Hepatic stellate cell (primary cell): ENCODE measurements around the gene KLC1.
"Not testable (repeated sequence)": the region's sequence is repeated elsewhere in the genome, so short reads cannot be mapped to it uniquely, and the experiment has no call there.

Experiments
- DNase-seq: peaks from one replicate; pipeline ENCODE4 v3.0.0; 2011; ENCODE audit warnings: low spot score

The KLC1 gene

DNA sequence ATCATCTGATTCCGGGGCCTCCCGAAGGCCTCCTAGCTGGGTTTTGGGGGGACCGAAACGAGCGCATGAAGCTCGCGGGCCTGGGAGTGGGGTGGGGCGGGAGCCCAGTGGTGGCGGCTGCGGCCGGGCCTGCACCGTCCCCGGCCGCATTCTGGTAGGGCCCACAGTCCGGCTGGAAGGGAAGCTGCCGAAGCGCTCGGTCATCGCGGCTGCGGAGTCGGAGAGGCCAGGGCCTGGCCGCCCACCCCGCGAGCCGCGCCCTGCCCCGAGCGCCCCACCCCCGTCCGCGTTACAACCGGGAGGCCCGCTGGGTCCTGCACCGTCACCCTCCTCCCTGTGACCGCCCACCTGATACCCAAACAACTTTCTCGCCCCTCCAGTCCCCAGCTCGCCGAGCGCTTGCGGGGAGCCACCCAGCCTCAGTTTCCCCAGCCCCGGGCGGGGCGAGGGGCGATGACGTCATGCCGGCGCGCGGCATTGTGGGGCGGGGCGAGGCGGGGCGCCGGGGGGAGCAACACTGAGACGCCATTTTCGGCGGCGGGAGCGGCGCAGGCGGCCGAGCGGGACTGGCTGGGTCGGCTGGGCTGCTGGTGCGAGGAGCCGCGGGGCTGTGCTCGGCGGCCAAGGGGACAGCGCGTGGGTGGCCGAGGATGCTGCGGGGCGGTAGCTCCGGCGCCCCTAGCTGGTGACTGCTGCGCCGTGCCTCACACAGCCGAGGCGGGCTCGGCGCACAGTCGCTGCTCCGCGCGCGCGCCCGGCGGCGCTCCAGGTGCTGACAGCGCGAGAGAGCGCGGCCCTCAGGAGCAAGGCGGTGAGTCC, at the start of gene KLC1:
KLC1 (plus strand) TSS at position 528 of the 819 bp plus-strand sequence. CDS start 25,354 bp downstream, outside the sequence.
- DNase-seq, result peak; percentile 87

GRCh38 chr14:103581206-103581605, 47.8 kb upstream of the KLC1 start:
- DNase-seq, result no peak

DNA sequence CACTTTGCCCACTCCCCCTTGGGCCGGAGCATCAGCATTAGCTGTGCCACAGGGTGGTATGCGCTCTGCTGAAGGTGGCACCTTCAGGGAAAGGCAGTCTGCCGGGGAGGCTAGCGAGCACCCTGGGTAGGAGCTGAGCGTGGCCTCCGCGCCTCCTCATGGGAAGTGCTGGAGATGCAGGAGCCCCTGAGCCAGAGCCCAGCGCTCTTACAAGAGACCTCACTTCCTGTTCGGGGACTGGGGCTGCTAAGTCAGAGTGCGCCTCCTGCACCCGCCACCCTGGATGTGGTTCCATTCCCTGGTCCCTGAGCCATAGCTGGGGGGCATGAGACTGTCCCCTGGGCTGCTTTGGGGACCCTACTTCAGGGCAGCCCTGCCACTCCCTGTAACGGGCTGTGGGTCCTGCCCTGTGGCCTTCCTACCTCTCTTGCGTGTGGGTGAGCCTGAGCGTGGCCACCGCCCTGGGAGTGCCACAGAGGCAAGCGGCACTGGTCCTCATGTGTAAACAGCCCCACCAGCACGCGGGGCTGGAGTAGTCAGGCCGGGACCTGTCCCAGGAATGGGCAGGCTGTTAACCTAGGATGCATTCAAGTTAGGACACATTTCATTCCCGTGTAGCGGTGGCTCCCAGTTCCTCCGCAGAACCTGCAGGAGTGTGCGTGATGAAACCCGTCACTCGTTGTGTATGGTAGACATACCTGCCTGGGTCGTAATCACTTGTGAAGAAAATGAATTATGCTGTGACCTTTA, 46.9 kb upstream of the KLC1 start:
- DNase-seq, result no peak

- no peak for DNase-seq
These were observed 44.6 kb upstream of the KLC1 start for GRCh38 chr14:103584326-103584915.

GRCh38 chr14:103593577-103593976, 35.4 kb upstream of the KLC1 start:
- no peak for DNase-seq

GRCh38 chr14:103594265-103594664, 34.7 kb upstream of the KLC1 start:
- DNase-seq, result no peak

GRCh38 chr14:103597623-103598377, 31.2 kb upstream of the KLC1 start:
- DNase-seq, result peak; percentile 98

DNA sequence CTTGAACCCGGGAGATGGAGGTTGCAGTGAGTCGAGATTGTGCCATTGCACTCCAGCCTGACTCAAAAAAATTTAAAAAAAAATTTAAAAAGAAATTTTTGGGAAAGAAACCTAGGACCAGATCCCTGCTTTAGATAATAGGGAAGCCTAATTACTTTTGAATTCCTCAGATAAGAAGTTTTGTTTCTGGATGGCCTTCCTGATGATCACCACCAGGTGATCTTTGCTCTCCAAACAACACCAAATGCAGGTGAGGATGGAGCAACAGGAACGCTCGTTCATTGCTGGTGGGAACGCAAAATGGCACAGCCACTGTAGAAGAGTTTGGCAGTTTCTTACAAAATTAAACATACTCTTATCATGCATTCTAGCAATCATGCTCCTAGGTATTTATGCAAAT, 28.5 kb upstream of the KLC1 start:
- no peak for DNase-seq

DNA sequence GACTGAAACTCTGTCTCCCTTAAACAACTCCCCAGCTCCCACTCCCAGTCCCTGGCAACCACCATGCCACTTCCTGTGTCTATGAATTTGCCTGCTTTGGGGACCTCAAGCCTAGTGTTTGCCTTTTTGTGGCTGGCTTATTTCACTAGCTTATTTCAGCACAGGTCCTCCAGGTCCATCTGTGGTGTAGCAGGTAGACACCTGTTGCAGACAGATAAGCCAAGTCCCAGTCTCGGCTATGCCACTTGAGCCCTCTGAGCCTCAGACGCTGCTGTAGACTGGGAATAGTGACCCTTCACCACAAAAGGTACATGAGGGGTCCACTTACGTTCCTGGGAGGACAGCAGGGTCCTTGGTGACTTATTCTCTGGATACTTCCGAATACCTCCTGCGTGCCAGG, 24.4 kb upstream of the KLC1 start:
- no peak for DNase-seq

DNA sequence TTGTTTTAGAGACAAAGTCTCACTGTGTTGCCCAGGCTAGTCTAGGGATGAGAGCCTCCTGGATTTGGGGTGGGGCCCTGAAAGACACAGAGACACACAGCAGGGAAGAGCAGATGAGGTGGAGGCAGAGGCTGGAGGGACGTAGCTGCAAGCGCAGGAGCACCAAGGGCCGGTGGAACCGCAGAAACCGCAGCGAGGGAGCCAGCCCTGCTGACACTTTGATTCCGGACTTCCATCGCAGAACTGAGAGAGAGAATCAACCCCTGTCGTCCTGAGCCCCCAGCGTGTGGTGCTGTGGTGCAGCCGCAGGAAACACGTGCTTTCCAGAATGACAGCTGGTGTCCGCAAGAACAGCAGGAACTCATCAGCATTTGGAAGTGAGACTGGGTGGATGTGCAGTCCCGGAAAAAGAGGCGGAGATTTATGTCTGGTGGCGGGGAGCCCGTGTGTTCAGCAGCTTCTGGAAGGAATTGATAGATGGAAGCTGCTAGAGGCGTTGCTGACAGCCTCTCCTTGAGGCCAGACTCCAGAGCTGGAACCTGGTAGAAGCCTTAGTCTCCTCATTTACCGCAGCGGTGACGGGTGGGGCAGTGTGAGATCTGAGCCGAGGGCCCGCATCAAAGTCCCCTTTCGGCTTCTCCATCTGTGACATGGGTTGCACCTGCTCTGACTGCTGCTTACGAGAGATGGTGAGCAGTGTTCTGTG, 21.9 kb upstream of the KLC1 start:
- peak; percentile 94 for DNase-seq

- no peak for DNase-seq
These were observed 21.2 kb upstream of the KLC1 start for GRCh38 chr14:103607822-103608221.

DNA sequence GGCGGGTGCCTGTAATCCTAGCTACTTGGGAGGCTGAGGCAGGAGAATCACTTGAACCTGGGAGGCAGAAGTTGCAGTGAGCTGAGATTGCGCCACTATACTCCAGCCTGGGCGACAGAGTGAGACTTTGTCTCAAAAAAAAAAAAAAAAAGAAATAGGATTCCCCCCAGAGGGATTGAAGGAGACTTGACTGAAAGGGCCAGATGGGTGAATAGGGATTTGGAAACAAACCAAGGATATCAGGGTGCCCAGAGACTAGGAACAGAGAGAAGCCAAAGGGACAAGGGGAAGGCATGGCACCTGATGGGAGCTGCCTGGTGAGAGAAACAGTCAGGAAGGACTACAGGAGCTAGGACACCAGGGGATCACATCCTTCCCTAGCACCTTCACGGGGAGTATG, 19.9 kb upstream of the KLC1 start:
- not testable (repeated sequence) for DNase-seq

- no peak for DNase-seq
These were observed 17.8 kb upstream of the KLC1 start for GRCh38 chr14:103611215-103611614.

GRCh38 chr14:103613517-103613916, 15.5 kb upstream of the KLC1 start:
- no peak for DNase-seq

GRCh38 chr14:103616635-103617300, 12.2 kb upstream of the KLC1 start:
- no peak for DNase-seq

DNA sequence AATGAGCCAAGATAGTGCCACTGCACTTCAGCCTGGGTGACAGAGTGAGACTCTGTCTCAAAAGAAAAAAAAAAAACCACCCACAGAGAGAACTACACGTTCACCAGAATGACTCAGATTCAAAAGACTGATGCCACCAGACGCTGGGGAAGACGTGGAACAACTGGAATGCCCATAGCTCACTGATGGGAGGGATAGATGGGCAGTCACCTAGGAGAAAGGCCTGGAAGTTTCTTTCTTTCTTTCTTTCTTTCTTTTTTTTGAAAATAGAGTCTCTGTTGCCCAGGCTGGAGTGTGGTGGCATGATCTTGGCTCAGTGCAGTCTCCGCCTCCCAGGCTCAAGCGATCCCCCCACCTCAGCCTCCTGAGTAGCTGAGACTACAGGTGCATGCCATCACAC, 10.0 kb upstream of the KLC1 start:
- no peak for DNase-seq

DNA sequence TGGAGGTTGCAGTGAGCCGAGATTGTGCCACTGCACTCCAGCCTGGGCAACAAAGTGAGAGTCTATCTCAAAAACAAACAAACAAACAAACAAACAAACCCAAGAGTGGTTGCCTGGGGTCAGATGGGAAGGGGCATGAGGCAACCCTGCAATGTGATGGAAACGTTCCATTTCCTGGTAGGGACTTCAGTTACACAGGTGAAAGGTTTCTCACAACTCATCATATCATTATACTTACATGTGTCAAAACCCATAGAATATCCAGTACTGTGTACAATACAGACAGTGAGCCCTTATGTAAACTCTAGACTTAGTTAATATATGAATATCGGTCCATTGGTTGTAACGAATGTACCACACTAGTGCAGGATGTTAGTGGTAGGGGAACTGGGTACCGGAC, 7.2 kb upstream of the KLC1 start:
- DNase-seq, result no peak

DNA sequence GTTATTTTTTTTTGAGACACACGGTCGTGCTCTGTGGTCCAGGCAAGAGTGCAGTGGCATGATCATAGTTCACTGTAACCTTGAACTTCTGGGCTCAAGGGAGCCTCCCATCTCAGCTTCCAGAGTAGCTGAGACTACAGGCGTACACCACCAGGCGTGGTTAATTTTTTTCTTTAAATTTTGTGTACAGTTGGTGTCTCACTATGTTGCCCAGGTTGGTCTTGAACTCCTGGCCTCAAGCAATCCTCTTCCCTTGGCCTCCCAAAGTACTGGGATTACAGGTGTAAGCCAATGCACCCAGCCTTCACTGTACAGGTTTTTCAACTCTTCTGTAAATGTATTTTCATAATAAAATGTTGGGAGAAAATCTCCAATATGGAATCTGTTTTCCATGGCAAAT, 5.7 kb upstream of the KLC1 start:
- no peak for DNase-seq

DNA sequence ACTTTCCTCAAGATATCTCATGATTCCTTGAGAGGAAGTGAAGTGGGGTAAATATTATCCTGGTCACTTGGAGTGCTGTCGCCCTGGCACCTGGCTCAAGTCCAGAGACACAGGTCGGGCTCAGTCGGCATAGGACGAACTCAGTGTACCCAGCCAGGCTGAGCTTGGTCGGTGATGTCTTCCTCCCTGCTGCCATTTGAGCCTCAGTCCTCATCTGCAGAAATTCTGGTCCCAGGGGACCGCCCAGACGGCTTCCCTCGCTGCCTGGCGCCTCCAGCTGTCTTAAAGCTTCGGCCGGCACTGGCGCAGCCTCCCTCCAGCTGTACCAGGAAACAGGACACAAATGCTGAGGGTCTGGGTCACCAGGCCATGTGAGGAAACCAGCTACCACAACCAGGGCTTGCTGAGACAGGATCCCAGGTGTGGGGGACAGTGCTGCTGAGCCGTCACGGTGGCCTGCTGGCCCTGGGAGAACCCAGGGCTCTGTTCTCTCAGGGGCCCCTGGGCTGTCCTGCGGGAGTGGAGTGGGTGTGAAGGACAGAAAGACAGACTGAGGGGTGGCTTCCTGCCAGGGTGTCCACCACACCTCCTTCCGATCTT, 5.0 kb upstream of the KLC1 start:
- no peak for DNase-seq

DNA sequence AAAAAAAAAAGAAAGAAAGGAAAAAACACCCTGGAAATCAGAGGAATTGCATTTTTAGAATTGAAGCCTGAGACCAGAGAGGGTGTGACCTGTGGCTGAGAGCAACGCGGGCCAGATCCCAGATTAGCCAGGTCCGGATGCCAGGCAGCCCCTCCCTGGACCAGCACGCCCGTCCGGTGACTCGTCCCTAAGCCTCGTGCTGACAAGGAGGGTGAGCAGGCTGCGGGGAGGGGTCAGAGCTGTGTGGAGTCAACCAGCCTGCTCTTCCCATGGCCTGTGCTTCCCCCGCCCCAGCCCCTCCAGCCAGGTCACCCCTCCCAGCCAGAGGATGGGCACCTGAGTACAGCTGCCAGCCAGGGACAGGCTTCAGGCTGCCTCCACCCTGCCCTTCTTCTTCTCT, 4.2 kb upstream of the KLC1 start:
- peak; percentile 80 for DNase-seq
